ENCODE measurements around the gene IFITM5. TPM values are rescaled to one million over a fixed set of nuclear protein-coding genes. Genes with fewer than 3 reads are reported as not detected.
"Not testable (repeated sequence)": the region's sequence is repeated elsewhere in the genome, so short reads cannot be mapped to it uniquely, and the experiment has no call there.

Gene IFITM5
- total RNA-seq, 2 experiments from 2014 or later = not detected

DNA sequence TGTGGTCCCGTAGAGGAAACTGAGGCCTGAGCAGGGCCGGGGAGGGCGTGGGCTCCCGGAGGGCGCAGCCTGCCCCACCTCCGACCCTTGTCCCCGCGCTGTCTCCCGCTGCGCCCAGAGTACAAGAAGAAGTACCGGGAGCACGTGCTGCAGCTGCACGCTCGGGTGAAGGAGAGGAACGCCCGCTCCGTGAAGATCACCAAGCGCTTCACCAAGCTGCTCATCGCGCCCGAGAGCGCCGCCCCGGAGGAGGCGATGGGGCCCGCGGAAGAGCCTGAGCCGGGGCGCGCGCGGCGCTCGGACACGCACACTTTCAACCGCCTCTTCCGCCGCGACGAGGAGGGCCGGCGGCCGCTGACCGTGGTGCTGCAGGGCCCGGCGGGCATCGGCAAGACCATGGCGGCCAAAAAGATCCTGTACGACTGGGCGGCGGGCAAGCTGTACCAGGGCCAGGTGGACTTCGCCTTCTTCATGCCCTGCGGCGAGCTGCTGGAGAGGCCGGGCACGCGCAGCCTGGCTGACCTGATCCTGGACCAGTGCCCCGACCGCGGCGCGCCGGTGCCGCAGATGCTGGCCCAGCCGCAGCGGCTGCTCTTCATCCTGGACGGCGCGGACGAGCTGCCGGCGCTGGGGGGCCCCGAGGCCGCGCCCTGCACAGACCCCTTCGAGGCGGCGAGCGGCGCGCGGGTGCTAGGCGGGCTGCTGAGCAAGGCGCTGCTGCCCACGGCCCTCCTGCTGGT is 19.2 kb downstream of the IFITM5 start:
- H3K27me3 Mint-ChIP-seq = peaks cover 21% of the 10 kb centered on the region
- H3K27ac Mint-ChIP-seq = peak overlapping the region; percentile 72
- peaks cover 16% of the 10 kb centered on the region for H3K9me3 Mint-ChIP-seq
- peaks cover 36% of the 10 kb centered on the region for H3K36me3 Mint-ChIP-seq
- peak; percentile 64 for DNase-seq
- H3K4me1 Mint-ChIP-seq = peaks cover 42% of the 10 kb centered on the region
- peak overlapping the region; percentile 80 for H3K4me3 Mint-ChIP-seq

DNA sequence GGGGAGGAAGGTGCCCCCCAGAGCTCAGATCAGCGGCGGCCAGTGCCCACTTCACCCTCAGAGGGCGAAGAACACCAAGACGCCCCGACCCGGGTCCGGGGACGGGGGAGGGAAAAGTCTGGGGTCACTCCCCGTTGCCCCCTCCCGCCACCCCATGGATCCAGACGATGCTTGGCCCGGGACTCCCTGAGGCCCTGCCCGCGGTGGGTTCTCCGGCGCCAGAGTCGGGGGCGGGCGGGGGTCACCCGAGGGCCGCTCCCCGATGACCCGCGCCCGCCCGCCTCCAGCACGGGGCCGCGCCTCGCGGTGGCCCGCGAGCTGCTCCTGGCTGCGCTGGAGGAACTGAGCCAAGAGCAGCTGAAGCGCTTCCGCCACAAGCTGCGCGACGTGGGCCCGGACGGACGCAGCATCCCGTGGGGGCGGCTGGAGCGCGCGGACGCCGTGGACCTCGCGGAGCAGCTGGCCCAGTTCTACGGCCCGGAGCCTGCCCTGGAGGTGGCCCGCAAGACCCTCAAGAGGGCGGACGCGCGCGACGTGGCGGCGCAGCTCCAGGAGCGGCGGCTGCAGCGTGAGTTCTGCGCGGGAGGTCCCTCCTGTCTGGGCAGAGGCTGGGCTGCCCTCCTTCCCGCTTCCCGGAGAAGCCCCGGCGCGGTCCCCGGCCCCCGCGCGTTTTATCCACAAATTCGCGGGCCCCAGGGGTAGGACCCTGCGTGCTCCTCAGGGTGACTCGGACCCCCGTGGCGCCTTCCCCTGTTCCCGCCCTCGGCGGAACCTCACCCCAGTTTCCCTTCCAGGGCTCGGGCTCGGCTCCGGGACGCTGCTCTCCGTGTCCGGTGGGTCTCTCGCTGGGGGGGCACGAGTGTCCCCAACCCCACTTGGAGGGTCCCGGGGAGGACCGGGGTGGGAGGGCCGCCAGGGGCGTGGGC is 20.0 kb downstream of the IFITM5 start:
- H3K9me3 Mint-ChIP-seq = peaks cover 16% of the 10 kb centered on the region
- DNase-seq = no peak
- H3K36me3 Mint-ChIP-seq = peaks cover 36% of the 10 kb centered on the region
- H3K4me1 Mint-ChIP-seq = peaks cover 39% of the 10 kb centered on the region
- peak overlapping the region; percentile 90 for H3K27ac Mint-ChIP-seq
- H3K4me3 Mint-ChIP-seq = peak overlapping the region; percentile 89
- peaks cover 21% of the 10 kb centered on the region for H3K27me3 Mint-ChIP-seq

DNA sequence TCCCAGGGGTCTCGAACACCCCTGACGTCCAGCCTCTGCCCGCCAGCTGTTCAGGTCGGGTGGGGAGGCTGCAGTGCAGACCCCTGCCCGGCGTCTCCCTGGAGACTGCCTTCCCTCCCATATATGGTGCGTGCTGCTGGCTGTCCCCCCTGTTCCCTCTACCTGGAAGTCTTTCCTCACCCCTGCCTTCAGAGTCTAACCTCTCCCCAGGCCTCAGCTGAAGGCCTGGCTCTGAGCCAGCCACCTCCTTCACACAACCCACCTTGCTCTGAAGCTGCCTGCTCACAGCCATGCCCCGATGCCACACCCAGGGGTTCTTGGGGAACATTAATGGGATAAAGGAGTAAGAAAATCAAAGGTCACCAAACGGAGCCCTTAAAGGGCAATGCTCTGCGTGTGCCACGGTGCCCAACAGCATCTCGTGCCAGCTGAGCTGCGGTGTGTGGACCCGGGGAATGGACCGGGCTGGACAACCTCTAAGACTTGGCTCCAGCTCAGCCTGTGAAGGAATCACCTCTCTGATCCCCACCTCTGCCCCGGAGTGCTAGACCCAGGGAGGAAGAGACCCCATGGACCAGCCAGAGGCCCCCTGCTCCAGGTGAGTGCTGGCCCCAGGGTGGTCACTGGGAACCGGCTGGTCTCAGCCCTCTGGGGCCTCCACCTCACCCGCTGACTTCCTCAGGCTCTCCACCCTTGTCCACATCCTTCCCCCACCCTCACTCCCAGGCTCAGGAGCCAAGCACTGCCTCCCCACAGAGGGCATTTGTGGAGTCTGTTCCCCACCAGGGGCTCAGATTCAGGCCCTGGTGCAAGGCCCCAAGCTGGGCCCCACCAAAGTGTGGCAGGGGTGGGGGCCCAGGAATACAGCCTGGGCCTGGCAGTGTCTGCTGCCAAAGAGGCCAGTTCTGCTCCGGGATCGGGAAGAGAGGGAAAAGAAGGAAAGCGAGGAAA is 21.1 kb downstream of the IFITM5 start, which contains the start of gene NLRP6:
NLRP6 (plus strand) TSS at position 407 of the 951 bp plus-strand sequence; CDS start at position 570, 163 bp downstream.
- Mint-ChIP-seq H3K4me1 (peaks cover 35% of the 10 kb centered on the region), H3K4me3 (peak within 1 kb of the TSS; percentile 89), H3K27me3 (peaks cover 21% of the 10 kb centered on the region), H3K27ac (peak within 1 kb of the TSS; percentile 90), H3K9me3 (peaks cover 16% of the 10 kb centered on the region), H3K36me3 (peaks cover 36% of the 10 kb centered on the region)
- DNase-seq = no peak

DNA sequence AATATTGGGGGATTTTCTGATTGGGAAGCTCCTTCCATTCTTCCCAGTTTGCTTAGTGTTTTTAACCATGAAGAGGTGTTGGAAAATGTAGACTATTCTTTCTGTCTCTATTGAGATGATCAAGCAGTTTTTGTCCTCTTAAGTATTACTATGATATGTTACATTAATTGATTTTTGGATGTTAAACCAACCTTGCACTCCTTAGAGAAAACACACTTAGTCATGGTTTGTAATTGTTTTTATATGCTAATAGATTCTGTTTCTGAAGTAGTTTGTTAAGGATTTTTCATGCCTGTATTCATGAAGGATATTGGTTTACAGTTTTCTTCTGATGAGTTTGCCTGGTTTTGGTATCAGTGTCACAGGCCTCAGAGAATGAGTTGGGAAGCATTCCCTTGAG is 23.1 kb downstream of the IFITM5 start:
- H3K4me3 Mint-ChIP-seq = no peak overlapping the region
- H3K27ac Mint-ChIP-seq = no peak overlapping the region
- peaks cover 16% of the 10 kb centered on the region for H3K9me3 Mint-ChIP-seq
- peaks cover 19% of the 10 kb centered on the region for H3K4me1 Mint-ChIP-seq
- H3K27me3 Mint-ChIP-seq = peaks cover 8% of the 10 kb centered on the region
- DNase-seq = no peak
- H3K36me3 Mint-ChIP-seq = peaks cover 25% of the 10 kb centered on the region

DNA sequence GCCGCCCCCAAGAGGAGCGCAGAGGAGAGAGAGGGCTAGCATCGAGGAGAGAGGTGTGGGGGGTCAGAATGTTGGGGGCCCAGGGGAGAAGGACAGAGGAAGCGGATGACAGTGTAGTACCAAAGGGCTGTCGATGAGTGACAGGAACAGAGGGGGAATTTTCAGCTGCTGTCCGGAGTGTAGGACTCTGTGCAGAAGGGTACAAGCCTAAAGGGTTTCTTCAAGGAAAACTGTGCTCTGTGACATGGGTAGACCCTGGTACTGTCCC is 26.5 kb downstream of the IFITM5 start:
- Mint-ChIP-seq H3K27me3 (no peaks in the 10 kb centered on the region), H3K9me3 (peaks cover 14% of the 10 kb centered on the region), H3K27ac (no peak overlapping the region), H3K36me3 (peaks cover 17% of the 10 kb centered on the region), H3K4me1 (peaks cover 30% of the 10 kb centered on the region), H3K4me3 (no peak overlapping the region)
- DNase-seq = no peak

DNA sequence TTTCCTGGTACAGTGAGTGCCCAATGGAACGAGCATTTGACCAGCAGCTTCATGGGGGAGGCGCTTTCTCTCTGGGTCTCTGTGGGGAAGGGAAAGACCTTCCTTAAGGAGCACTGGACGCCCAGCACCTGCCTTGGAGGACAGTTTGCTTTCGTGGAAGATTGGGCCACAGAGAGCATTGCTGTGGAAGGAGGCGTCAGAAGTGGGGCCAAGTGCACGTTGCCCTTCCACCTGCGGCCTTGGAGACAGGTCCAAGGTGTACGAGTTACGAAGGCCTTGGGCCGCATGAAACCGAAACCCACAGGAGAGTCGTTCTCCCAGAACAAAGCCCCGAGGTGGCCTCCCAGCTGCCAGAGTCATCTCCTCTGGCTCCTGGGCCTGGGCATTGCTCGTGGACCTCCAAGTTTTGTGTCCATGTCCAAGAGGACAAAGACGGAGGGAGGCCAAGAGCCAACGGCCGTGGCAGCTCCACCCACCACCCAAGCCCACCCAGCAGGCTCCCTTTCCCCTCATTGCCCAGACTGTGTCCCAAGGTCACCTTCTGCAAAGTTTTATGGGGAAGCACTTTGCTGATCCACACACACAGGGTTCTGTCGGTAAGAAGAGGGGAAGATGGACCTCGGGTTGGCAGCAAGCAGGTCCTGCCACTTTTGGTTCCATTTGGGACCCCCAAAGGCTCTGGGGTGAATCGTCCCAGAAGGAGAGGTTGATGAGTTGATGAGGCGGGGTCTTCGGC is 27.0 kb downstream of the IFITM5 start:
- Mint-ChIP-seq H3K27ac (no peak overlapping the region), H3K36me3 (peaks cover 12% of the 10 kb centered on the region), H3K4me3 (no peak overlapping the region), H3K9me3 (peaks cover 10% of the 10 kb centered on the region), H3K27me3 (no peaks in the 10 kb centered on the region), H3K4me1 (peaks cover 28% of the 10 kb centered on the region)
- no peak for DNase-seq

DNA sequence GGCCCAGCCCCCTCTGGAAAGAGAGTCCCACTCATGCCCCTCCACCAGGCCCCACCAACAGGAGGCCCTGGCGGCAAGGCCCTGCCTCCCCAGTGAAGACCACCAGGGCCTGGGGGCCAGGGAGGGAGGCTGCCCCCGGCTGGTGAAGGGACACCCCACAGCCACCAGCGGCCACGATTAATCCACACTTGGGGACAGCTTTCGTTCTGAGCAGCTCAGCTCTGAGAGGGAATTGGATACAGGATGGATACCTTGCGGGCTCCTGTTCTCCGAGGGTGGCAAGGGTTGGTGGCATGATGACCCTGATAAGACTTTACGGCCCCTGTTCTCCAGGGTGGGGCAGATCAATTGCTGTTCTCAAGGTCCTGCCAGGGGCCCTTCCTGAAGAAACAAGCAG is 28.0 kb downstream of the IFITM5 start:
- DNase-seq = no peak
- Mint-ChIP-seq H3K4me3 (no peak overlapping the region), H3K27ac (no peak overlapping the region), H3K36me3 (peaks cover 2% of the 10 kb centered on the region), H3K27me3 (no peaks in the 10 kb centered on the region), H3K4me1 (peaks cover 34% of the 10 kb centered on the region), H3K9me3 (peaks cover 5% of the 10 kb centered on the region)

DNA sequence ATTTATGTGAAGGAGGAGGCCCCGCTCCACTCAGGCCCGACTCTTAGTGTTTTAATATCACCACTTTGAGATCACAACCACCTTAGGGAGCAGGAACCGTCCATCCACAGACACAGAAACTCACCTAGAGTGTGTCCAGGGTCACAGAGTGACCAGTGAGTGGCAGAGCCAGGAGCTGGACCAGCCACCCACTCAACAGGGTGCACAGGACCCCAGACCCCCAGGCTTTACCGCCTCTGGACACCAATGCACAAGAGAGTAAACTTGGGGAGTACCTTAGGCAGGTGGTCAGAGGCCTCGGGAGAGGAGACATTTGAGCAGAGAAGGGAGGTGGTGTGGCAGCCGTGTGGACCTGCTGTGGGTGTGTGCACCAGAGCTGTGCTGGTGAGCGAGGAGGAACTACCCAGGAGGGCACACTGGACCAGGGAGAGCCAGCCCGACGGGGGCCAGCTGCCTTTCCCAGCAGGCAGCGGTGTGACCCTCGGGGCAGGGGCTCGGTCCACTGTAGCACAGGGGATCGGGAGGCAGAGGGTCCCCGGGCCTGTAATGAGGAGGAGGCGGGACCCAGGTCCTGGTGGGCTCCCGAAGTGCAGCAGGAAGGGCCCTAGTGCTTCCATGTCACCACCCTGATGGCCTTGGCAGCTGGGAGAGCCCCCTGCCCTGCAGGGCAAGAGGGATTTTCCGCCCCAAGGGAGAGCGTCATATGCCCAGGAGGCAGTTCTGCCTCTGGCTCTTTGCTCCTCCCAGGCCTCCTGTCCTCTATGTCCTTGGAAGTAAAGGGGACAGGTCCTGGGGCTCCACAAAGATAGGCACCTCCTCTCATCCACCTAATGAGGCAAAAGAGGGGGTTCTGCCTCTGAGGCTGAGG is 28.6 kb downstream of the IFITM5 start:
- peaks cover 34% of the 10 kb centered on the region for H3K4me1 Mint-ChIP-seq
- no peaks in the 10 kb centered on the region for H3K36me3 Mint-ChIP-seq
- no peaks in the 10 kb centered on the region for H3K27me3 Mint-ChIP-seq
- peak overlapping the region; percentile 63 for H3K27ac Mint-ChIP-seq
- no peak overlapping the region for H3K4me3 Mint-ChIP-seq
- DNase-seq = no peak
- no peaks in the 10 kb centered on the region for H3K9me3 Mint-ChIP-seq

DNA sequence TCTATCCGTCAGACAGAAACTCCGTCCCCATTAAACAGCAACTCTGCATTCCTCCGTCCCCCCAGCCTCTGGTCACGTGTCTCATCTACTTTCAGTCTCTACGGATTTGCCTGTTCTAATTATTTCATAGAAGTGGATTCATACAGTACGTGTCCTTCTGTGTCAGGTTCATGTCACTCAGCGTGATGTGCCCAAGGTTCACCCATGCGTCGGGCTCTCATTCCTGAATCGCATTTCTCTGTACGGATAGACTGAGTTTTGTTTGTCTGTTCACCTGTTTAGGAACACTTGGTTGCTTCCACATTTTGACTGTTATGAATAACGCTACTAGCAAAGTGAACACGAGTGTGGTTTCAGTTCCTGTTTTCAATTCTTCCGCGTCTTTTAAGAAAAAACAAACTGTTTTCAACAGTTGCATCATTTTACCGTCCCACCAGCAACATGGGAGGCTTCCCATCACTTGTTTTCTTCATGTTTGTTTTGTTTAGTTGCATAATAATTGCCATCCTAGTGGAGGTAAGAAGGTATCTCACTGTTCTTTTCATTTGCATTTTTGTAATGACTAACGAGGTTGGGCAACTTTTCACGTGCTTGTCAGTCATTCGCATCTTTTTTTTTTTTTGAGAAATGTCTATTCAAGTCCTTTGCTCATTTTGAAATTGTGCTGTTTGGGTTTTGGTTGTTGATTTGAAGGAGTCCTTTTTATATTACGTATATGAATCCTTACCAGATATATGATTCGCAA is 30.0 kb downstream of the IFITM5 start:
- H3K27me3 Mint-ChIP-seq = no peaks in the 10 kb centered on the region
- peak overlapping the region; percentile 97 for H3K27ac Mint-ChIP-seq
- H3K4me1 Mint-ChIP-seq = peaks cover 31% of the 10 kb centered on the region
- DNase-seq = peak; percentile 54
- peak overlapping the region; percentile 86 for H3K4me3 Mint-ChIP-seq
- H3K9me3 Mint-ChIP-seq = no peaks in the 10 kb centered on the region
- peaks cover 1% of the 10 kb centered on the region for H3K36me3 Mint-ChIP-seq

DNA sequence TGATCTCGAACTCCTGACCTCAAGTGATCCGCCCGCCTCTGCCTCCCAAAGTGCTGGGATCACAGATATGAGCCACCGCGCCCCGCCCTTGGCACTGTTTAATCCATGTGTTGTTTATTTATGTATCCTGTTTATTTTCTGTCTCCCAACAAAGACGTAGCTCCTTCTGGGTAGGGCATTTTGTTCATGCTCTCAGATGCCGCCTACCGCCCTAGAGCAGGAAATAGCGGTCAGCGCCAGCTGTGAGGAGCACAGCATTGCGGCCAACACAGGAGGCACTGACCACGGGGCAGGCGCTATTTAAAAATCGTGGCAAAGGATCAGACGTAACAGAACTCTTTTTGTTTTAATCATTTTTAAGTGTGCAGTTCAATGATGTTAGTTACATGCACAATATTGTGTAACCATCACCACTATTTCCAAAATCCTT is 30.6 kb downstream of the IFITM5 start:
- Mint-ChIP-seq H3K4me3 (peak overlapping the region; percentile 86), H3K4me1 (peaks cover 34% of the 10 kb centered on the region), H3K27ac (peak overlapping the region; percentile 97)
- H3K27me3 Mint-ChIP-seq, H3K9me3 Mint-ChIP-seq, H3K36me3 Mint-ChIP-seq: not testable (repeated sequence)
- DNase-seq = peak; percentile 54

DNA sequence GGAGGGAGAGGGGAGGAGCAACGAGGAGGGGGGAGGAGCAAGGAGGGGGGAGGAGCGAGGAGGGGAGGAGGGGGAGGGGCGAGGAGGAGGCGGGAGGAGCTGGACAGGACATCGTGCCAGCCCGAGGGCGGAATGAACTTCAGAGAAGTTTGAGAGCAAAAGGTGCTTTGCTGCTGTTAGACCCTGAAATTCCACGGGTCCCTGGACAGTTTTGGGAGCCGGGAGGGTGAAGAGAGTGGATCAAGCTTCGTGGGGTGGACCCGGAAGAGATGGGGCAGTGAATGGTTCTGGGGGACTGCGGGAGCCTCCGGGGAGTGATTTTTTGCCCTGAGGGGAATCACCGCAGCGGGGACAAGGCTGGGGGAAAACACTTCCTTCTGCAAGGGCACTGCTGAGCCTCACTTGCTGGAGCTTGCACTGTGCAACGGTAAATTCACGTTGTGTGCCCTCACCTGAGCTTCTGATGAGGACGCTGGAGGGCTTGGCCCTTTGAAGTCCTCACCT is 31.8 kb downstream of the IFITM5 start:
- H3K4me3 Mint-ChIP-seq = peak overlapping the region; percentile 86
- peaks cover 34% of the 10 kb centered on the region for H3K4me1 Mint-ChIP-seq
- no peaks in the 10 kb centered on the region for H3K9me3 Mint-ChIP-seq
- H3K27me3 Mint-ChIP-seq = no peaks in the 10 kb centered on the region
- peak overlapping the region; percentile 97 for H3K27ac Mint-ChIP-seq
- H3K36me3 Mint-ChIP-seq = peaks cover 1% of the 10 kb centered on the region
- peak; percentile 58 for DNase-seq

DNA sequence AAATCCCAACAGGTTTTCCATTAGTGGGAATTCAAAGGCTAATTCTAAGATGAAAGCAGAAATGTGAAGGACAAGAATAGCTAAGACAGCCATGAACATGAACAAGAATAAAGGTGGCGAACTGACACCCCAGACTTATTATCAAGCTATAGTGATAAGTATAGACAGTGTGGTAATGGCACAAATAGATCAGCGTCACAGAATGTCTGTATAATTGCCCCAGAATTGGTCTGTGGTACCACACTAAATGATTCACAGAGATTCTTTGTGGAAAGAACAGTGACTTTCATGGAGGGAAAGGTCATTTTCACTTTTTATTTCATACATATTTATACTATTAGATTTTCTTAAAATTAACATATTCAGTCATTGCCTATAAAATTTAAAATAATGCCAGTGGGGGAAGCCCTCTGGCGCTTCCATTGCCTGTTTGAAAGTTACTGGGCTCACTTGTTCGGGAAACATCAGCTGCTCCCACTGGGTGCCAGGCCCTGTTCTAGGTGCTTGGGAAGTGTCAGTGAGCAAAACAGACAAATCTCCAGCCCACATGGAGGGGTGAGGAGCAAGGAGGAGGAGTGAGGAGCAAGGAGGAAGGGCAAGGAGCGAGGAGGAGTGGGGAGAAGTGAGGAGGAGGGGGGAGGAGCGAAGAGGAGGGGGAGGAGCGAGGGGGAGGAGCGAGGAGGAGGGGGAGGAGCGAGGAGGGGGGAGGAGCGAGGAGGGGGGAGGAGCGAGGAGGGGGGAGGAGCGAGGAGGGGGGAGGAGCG is 32.5 kb downstream of the IFITM5 start:
- no peaks in the 10 kb centered on the region for H3K27me3 Mint-ChIP-seq
- DNase-seq = peak; percentile 32
- H3K36me3 Mint-ChIP-seq = peaks cover 1% of the 10 kb centered on the region
- peaks cover 34% of the 10 kb centered on the region for H3K4me1 Mint-ChIP-seq
- H3K27ac Mint-ChIP-seq = peak overlapping the region; percentile 97
- peak overlapping the region; percentile 81 for H3K4me3 Mint-ChIP-seq
- H3K9me3 Mint-ChIP-seq = no peaks in the 10 kb centered on the region
